Stimulated activated memory B cell treated with anti-CD40 and anti-IgM and Interleukin-4, amounts not matched to agents 10 μg/mL and 1 μg/mL and 100 μg/mL, for 72 hours (primary cell): ENCODE results near the gene MAD2L1.
A peak's percentile ranks its signal among the peaks of the same experiment; 100 is the strongest.

Experiments
- ATAC-seq: fragments of 150-1000 bp; cut with Tn5 transposase; 2 replicates; pipeline ENCODE4 v1.10.0; 2021
- H3K27ac Mint-ChIP-seq: one replicate; pipeline ENCODE4 v1.8.0; 2022; ENCODE audit warnings: mild to moderate bottlenecking, mixed read lengths
- H3K27me3 Mint-ChIP-seq: one replicate; pipeline ENCODE4 v1.8.0; 2022; ENCODE audit warnings: mixed read lengths
- H3K36me3 Mint-ChIP-seq: one replicate; pipeline ENCODE4 v1.8.0; 2022; ENCODE audit warnings: mixed read lengths
- H3K4me1 Mint-ChIP-seq: one replicate; pipeline ENCODE4 v1.8.0; 2022; ENCODE audit warnings: mixed read lengths
- H3K4me3 Mint-ChIP-seq: one replicate; pipeline ENCODE4 v1.8.0; 2022; ENCODE audit warnings: mild to moderate bottlenecking, moderate library complexity, mixed read lengths
- H3K9me3 Mint-ChIP-seq: one replicate; pipeline ENCODE4 v1.8.0; 2022; ENCODE audit warnings: mixed read lengths

MAD2L1 gene

DNA sequence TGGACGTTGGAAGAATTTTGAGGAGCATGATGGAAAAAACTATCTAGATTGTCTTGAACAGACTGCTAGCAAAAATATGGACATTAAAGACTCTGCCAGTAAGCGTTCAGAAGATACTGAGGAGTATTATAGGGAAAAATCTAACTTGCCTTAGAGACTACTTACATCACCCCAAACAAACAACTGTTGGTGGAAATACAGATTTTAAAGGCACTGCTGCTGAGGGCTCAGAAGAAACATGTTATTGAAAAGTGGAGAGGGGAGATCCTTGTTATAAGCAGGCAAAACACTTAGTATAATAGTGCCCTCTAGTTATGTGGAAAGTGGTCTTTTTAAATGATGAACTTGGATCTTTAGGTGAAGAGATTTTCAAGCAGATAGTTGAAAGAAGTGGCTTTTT is 29.2 kb downstream of the MAD2L1 start:
- H3K36me3 Mint-ChIP-seq, result no peaks in the 10 kb centered on the region
- H3K27me3 Mint-ChIP-seq, result peaks cover 31% of the 10 kb centered on the region
- ATAC-seq, result no peak
- no peaks in the 10 kb centered on the region for H3K4me1 Mint-ChIP-seq
- no peaks in the 10 kb centered on the region for H3K9me3 Mint-ChIP-seq
- H3K27ac Mint-ChIP-seq, result no peak overlapping the region
- H3K4me3 Mint-ChIP-seq, result no peak overlapping the region

DNA sequence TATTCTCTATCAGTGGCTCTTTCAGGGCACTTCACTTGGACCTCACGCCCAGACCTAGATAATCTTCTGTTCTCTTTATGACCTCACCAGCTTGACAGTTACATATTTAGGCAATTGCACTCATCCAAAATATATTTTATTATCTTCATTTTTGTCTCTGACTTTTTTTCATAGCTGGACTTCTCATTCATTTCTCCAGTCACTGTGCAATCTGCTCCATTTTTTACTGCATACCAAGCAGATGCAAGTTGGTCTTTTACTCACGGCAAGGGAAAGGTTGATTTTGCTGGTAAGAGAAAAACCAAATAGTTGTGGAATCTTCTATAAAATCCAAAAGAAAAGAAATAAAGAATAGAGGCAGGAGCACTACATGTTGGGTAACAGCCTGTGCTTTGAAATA is 31.7 kb downstream of the MAD2L1 start:
- Mint-ChIP-seq H3K36me3 (no peaks in the 10 kb centered on the region), H3K4me1 (no peaks in the 10 kb centered on the region), H3K27me3 (peaks cover 34% of the 10 kb centered on the region), H3K4me3 (no peak overlapping the region), H3K9me3 (no peaks in the 10 kb centered on the region), H3K27ac (no peak overlapping the region)
- ATAC-seq, result no peak

DNA sequence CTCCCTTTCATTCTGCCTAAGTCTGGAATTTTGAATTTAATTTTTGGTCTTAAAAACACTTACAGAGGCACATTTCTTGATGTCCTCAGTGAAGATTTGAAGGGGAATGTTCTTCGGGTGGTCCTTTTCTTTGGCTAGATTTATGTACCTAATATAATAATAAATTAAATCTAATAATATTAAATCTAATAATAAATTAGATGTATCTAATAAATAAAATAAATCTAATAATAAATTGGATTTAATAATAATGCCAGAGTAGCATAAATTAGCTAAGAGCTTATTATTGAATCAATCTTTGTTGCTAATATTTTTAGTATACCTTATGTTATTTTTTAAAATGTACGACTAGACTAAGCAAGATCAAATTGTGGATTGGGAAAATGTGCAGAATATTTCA is 39.8 kb downstream of the MAD2L1 start:
- Mint-ChIP-seq H3K27ac (no peak overlapping the region), H3K4me1 (no peaks in the 10 kb centered on the region)
- ATAC-seq, result no peak

DNA sequence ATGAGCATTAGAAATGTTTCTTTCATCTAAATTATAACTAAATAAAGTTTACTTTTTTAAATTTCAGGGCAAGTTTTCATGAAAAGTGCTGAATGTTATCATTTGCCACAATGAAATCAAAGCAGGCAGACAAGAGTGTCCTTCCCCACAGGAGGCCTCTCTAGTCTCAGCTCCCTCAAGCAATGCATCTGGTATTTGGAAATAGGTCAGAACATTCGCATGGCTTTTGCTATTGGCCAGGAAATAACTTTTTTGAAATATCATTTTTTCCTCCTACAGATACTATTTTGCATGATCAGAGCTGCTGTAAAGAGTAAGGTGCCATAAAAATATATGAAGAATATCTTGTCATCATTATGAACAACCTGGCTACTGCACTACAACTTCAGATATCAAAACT is 41.1 kb downstream of the MAD2L1 start:
- Mint-ChIP-seq H3K4me1 (no peaks in the 10 kb centered on the region), H3K27me3 (peaks cover 13% of the 10 kb centered on the region), H3K27ac (no peak overlapping the region), H3K36me3 (no peaks in the 10 kb centered on the region), H3K4me3 (no peak overlapping the region), H3K9me3 (no peaks in the 10 kb centered on the region)
- no peak for ATAC-seq

More for the DNA sequence above, 39.8 kb downstream of the MAD2L1 start:
- H3K27me3 Mint-ChIP-seq, result peaks cover 13% of the 10 kb centered on the region
- no peaks in the 10 kb centered on the region for H3K9me3 Mint-ChIP-seq
- H3K36me3 Mint-ChIP-seq, result no peaks in the 10 kb centered on the region
- H3K4me3 Mint-ChIP-seq, result no peak overlapping the region

DNA sequence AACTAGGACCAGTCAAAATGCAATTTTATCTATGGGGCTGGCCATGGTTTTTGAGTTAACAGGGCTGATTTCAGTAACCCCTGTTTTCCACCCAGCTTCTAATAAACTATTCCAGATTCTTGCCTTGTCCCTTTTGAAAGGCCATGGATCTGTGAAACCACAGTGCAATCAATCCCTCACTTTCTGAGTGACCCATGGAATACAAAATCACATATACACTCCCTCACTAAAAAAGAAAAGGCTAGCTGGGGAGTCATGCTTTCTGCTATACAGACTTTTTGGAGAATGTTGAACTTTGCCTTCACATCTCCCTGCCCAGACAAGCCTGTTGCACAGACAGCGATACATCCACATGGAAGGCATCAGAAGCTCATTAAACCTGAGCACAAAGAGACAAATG is 47.9 kb downstream of the MAD2L1 start:
- no peak for ATAC-seq
- peaks cover 6% of the 10 kb centered on the region for H3K9me3 Mint-ChIP-seq

DNA sequence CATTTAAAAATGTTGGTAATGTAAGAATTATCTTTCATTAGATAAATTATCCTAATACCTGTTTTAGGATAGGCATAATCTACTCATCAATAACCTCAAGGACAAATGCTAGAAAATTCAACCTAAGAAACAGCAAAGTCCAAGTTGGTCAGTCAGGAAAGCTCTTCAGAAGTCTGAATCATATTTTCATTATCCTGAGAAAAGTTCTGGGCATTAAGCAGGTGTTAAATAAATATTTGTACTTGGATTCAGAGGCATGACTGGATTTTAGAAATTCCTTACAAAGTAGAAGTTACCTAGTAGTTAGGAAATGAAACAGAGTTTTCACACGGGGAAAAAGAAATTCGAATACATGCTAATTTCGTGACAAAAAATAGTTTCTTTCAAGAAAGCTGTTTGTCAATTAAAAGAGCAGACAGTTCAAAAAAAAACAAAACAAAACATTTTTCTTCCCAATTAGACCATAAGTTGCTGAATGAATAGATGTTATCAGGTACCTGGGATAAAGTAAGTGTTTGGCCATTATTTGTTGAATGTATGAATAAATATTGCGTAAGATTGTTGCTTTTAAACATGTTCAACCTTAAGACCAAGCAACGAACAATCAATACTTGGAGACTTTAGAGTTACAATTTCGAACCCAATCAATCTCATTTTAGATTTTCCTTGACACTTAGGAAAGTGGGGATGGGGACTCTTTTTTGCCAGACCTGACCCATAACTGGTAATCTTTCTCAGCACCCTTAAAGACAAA is 48.5 kb downstream of the MAD2L1 start:
- H3K27me3 Mint-ChIP-seq, result peaks cover 20% of the 10 kb centered on the region
- no peak for ATAC-seq
- no peak overlapping the region for H3K27ac Mint-ChIP-seq
- H3K4me3 Mint-ChIP-seq, result no peak overlapping the region
- H3K9me3 Mint-ChIP-seq, result peaks cover 6% of the 10 kb centered on the region
- no peaks in the 10 kb centered on the region for H3K36me3 Mint-ChIP-seq
- H3K4me1 Mint-ChIP-seq, result no peaks in the 10 kb centered on the region

More for the DNA sequence above, 47.9 kb downstream of the MAD2L1 start:
- H3K27ac Mint-ChIP-seq, result no peak overlapping the region
- no peaks in the 10 kb centered on the region for H3K4me1 Mint-ChIP-seq
- no peak overlapping the region for H3K4me3 Mint-ChIP-seq
- no peaks in the 10 kb centered on the region for H3K36me3 Mint-ChIP-seq
- H3K27me3 Mint-ChIP-seq, result peaks cover 20% of the 10 kb centered on the region

DNA sequence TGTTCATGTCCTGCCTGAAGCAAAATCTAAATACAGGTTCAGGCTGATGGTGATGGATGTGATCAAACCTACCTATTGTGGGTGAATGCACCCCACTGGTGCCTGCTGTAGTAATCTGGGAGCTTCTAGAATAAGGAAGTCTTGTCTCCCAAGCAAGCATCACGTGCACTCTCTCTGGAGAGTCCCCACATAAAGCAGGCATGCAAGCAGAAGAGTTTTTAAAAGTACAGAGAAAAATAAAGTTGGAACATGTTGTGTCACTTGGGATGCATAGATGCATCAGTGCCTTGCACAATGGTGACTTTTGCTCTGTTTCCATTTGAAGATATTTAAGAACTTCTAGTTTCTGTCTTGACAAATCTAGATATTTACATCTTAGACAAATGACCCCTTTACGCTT is 54.9 kb downstream of the MAD2L1 start:
- Mint-ChIP-seq H3K9me3 (peaks cover 6% of the 10 kb centered on the region), H3K4me3 (no peak overlapping the region), H3K27me3 (peaks cover 25% of the 10 kb centered on the region), H3K27ac (no peak overlapping the region), H3K4me1 (no peaks in the 10 kb centered on the region), H3K36me3 (no peaks in the 10 kb centered on the region)
- ATAC-seq, result no peak

DNA sequence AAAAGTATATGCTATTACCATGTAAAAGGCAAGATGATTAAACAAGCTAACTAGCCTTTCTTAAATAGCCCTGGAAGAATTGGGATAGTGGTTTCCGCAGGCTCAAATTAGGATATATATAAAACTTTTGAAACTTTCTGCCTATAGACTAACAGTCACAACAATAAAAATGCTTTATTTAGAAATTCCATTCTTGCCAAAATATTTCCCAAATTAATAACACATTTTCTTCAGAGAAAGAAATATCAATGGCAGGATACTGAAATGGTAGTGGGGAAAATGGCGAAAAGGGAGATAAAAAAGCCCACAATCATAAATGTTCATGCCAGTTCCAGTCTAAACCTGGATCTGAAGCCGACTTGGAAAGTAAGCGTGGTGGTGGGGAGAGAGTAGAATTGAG is 56.0 kb downstream of the MAD2L1 start:
- Mint-ChIP-seq H3K4me1 (no peaks in the 10 kb centered on the region), H3K27me3 (peaks cover 14% of the 10 kb centered on the region), H3K4me3 (no peak overlapping the region), H3K36me3 (no peaks in the 10 kb centered on the region), H3K27ac (no peak overlapping the region), H3K9me3 (peaks cover 5% of the 10 kb centered on the region)
- no peak for ATAC-seq

DNA sequence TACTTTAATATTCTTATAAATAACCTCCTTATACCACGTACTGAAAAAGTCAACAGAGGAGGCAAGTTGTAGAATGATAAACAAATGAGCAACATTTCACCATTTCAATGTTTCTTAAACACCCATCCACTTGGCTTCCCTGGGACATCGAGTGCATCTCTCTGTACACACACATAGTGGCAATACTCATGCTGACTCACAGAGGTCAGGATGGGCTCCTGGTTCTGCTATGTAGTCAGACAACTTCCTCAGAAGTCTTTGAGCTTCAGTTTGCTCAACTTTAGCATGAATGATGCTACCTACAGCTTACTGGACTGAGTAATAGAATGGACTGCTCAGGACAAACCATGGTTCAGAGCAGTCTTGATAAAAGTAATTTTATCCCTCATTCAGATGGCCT is 56.9 kb downstream of the MAD2L1 start:
- Mint-ChIP-seq H3K36me3 (no peaks in the 10 kb centered on the region), H3K4me1 (no peaks in the 10 kb centered on the region), H3K9me3 (no peaks in the 10 kb centered on the region), H3K27ac (no peak overlapping the region), H3K27me3 (peaks cover 9% of the 10 kb centered on the region), H3K4me3 (no peak overlapping the region)
- peak; percentile 47 for ATAC-seq

DNA sequence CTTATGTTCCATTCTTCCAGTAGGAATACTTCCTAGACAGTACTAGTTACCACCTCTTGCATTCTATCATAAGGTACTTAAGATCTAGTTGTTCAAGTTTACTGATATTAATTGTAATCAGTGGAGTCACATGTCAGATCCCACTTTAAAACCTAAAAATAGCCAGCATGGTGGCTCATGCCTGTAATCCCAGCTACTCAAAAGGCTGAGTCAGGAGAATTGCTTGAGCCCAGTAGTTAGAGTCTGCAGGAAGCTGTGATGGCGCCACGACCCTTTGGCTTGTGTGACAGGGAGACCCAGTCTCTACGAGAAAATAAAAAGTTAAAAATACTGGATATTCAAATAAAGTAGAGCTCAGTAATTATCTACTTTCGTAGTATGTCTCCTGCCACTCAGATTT is 57.7 kb downstream of the MAD2L1 start:
- no peak overlapping the region for H3K4me3 Mint-ChIP-seq
- peaks cover 9% of the 10 kb centered on the region for H3K27me3 Mint-ChIP-seq
- no peaks in the 10 kb centered on the region for H3K36me3 Mint-ChIP-seq
- H3K9me3 Mint-ChIP-seq, result no peaks in the 10 kb centered on the region
- H3K27ac Mint-ChIP-seq, result no peak overlapping the region
- no peaks in the 10 kb centered on the region for H3K4me1 Mint-ChIP-seq
- ATAC-seq, result no peak

DNA sequence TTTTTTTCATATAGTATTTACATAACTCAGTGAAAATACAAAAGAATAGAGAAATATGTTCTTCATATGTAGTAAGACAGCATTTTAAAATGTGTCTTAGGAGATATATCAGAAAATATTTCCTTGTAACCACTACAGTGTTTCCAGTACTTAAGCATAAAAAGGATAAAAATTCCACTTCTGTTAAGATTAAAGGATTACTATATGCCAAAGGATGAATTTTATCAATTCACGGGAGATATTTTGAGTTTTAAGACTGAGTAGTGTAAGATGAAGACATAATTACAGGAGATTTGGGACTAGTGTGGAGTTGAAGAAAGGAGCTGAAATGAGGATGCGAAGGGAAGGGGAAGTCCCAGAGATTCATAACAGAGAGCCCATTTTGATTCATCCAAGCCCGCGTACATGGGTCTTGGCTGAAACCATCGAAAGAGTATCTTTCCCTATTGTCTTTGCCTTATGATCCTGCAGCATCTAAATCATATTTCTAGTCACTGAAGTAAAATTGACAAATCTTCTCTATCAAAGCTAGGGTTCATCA is 58.7 kb downstream of the MAD2L1 start:
- no peaks in the 10 kb centered on the region for H3K4me1 Mint-ChIP-seq
- H3K9me3 Mint-ChIP-seq, result no peaks in the 10 kb centered on the region
- no peak for ATAC-seq
- H3K4me3 Mint-ChIP-seq, result no peak overlapping the region
- no peaks in the 10 kb centered on the region for H3K36me3 Mint-ChIP-seq
- no peak overlapping the region for H3K27ac Mint-ChIP-seq
- peaks cover 9% of the 10 kb centered on the region for H3K27me3 Mint-ChIP-seq

DNA sequence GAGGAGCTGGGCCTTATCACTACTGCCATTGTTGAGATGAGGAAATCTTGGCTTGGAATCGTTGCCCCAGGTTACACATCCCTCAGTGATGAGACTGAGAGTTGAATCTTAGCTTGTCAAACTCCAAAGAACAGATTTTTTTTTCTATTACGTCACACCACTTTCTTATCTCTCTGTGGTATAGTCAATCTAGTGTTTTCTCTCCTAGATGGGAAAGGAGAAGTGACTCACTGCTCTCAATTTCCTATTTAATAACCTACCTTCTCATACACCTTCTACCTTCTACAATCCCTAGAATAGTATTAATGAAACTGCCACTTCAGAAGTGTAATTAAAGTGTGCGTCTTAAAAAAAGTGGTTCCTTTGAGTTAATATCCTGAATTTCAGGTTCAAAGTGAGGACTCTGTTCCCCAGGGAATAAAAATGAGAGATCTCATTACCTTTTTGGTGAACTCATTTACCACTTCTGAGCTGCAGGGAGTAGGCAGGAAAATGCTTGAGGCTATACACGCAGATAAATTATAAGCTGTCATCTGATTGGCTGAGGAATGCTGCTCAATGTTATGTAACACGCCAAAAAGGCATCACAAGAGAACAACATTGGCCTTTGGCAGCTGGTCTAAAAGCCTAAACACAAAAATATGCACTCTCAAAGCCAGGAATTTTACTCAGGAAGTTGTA is 59.3 kb downstream of the MAD2L1 start:
- no peak overlapping the region for H3K4me3 Mint-ChIP-seq
- no peak overlapping the region for H3K27ac Mint-ChIP-seq
- H3K36me3 Mint-ChIP-seq, result no peaks in the 10 kb centered on the region

More for the DNA sequence above, 59.3 kb downstream of the MAD2L1 start:
- H3K9me3 Mint-ChIP-seq, result no peaks in the 10 kb centered on the region
- H3K27me3 Mint-ChIP-seq, result peaks cover 10% of the 10 kb centered on the region
- no peak for ATAC-seq
- no peaks in the 10 kb centered on the region for H3K4me1 Mint-ChIP-seq
